Pancreas (tissue), 10 donors: Measurements from ENCODE around the gene RGPD6. TPM values are rescaled to one million over a fixed set of nuclear protein-coding genes. Genes with fewer than 3 reads are reported as not detected.
A peak's percentile ranks its signal among the peaks of the same experiment; 100 is the strongest.
"Not testable (repeated sequence)": the region's sequence is repeated elsewhere in the genome, so short reads cannot be mapped to it uniquely, and the experiment has no call there.

ENCODE experiments used
- ATAC-seq, 4 donors: fragments of 200-7000 bp; cut with Tn5 transposase; one replicate each; pipeline versions ENCODE4 v1.8.0 to v1.9.1; 2020; ENCODE audit warnings: mild to moderate bottlenecking in 4 of 4, moderate library complexity in 4 of 4
- DNase-seq, 6 donors: peaks; one replicate each; pipeline ENCODE4 v3.0.0-alpha.2; 2020
- FAIRE-seq: peaks from 2 replicates; lab custom pipeline; 2012; peaks lifted over from hg19 to GRCh38; lab: Jason Lieb, UNC
- H3K27ac ChIP-seq, 4 donors: fragments of 200-600 bp; sonication (generic); 1 replicate in 3 of 4; 2 replicates in 1 of 4; pipeline versions ENCODE4 v1.5.0 to v1.8.0; 2020
- H3K27me3 ChIP-seq, 4 donors: fragments of 200-600 bp; one replicate each; pipeline ENCODE4 v1.8.0; 2021
- H3K36me3 ChIP-seq, 3 donors: fragments of 200-600 bp; sonication (generic) in 1 of 3; one replicate each; pipeline versions ENCODE4 v1.5.0 to v1.8.0; 2020 to 2021
- H3K4me1 ChIP-seq, 3 donors: fragments of 200-600 bp; one replicate each; pipeline ENCODE4 v1.8.0; 2021
- H3K4me3 ChIP-seq, 4 donors: fragments of 200-600 bp; sonication (generic) in 2 of 4; one replicate each; pipeline versions ENCODE4 v1.5.0 to v1.8.0; 2020 to 2021
- H3K9me3 ChIP-seq, 4 donors: fragments of 200-600 bp; one replicate each; pipeline ENCODE4 v1.8.0; 2021
- WGBS, 2 donors: extraction: QIAGEN DNeasy Blood & Tissue Kit; methylation state at CpG; one replicate each; pipeline ENCODE4 v1.1.7; 2013; 5-methylcytosine and 5-hydroxymethylcytosine counted together
- intact Hi-C, 3 donors: fragments of 100-400 bp; cut with DNase I; formaldehyde crosslinking; loops; one replicate each; pipeline versions ENCODE4 v1.11.1 to v1.14.2; 2022
- polyA plus RNA-seq, 2 donors: library from polyadenylated mRNA; stranded (reverse); fragments of 200-250 nt; gene quantifications; one replicate each; pipeline ENCODE4 v1.2.3, GENCODE V29; 2013
- total RNA-seq, 6 donors: library from RNA; stranded (reverse); fragmentation: NEBNext Ultra II Directional in 4 of 6; extraction: Animal tissue kit (Norgen Biotek cat#: 25700) in 4 of 6; gene quantifications; one replicate each; pipeline versions ENCODE4 v1.2.1 to v1.2.4, GENCODE V29; 2021 to 2023
- donor health status: healthy with polysubstance abuse.
- donor health status: DM: no; HTN: no; CAD: no; lungs with moderate emphysema.
- donor health status: DM: no; HTN: no; CAD: no.
- donor health status: control.
- donor health status: control.
- donor health status: Bipolar disorder and iron deficiency.
- donor health status: DM: yes; HTN: yes; CAD: no.
- donor health status: DM: no; HTN: no; CAD: no.
- donor health status: DM: no; HTN: no; CAD: no.
- donor health status: DM: yes; HTN: yes; CAD: no.

Gene RGPD6
- total and polyA plus RNA-seq, 8 donors = 7.2 to 30.2 (median 12.3) TPM

GRCh38 chr2:110476952-110477351, 100.1 kb downstream of the RGPD6 start:
- H3K36me3 ChIP-seq, H3K27ac ChIP-seq, DNase-seq, H3K4me3 ChIP-seq, H3K27me3 ChIP-seq, H3K9me3 ChIP-seq, FAIRE-seq, H3K4me1 ChIP-seq, intact Hi-C loops: not testable (repeated sequence)
- no CpG with 5 or more reads among the region's 6 CpGs for WGBS, 2 donors
- peak; percentile 30 to 49 (median 40) for ATAC-seq

- H3K27me3 ChIP-seq, H3K4me3 ChIP-seq, H3K9me3 ChIP-seq, ATAC-seq, H3K27ac ChIP-seq, FAIRE-seq, H3K4me1 ChIP-seq, DNase-seq, H3K36me3 ChIP-seq, intact Hi-C loops: not testable (repeated sequence)
- no CpG with 5 or more reads among the region's 3 CpGs for WGBS, 2 donors
These were observed 101.2 kb downstream of the RGPD6 start for GRCh38 chr2:110475627-110476359.

- H3K36me3 ChIP-seq, H3K4me3 ChIP-seq, H3K4me1 ChIP-seq, FAIRE-seq, H3K9me3 ChIP-seq, DNase-seq, intact Hi-C loops, ATAC-seq, H3K27me3 ChIP-seq, H3K27ac ChIP-seq: not testable (repeated sequence)
- WGBS, 2 donors = no CpG with 5 or more reads among the region's 4 CpGs
These were observed 102.1 kb downstream of the RGPD6 start for GRCh38 chr2:110474898-110475297.

GRCh38 chr2:110473059-110473358, 104.0 kb downstream of the RGPD6 start:
- H3K36me3 ChIP-seq, intact Hi-C loops, H3K9me3 ChIP-seq, DNase-seq, H3K27me3 ChIP-seq, H3K27ac ChIP-seq, H3K4me3 ChIP-seq, FAIRE-seq, H3K4me1 ChIP-seq: not testable (repeated sequence)
- WGBS, 2 donors = no CpG with 5 or more reads among the region's 3 CpGs
- ATAC-seq = peak; percentile 11 to 40 (median 28)

GRCh38 chr2:110472171-110473058, 104.6 kb downstream of the RGPD6 start, which contains the start of gene LIMS4:
Gene LIMS4 (minus strand): TSS chr2:110472816. CDS start chr2:110472778, 38 bp downstream.
- not testable (repeated sequence) for FAIRE-seq

GRCh38 chr2:110468921-110469320, 108.1 kb downstream of the RGPD6 start:
- FAIRE-seq, H3K4me3 ChIP-seq, DNase-seq, H3K36me3 ChIP-seq, H3K9me3 ChIP-seq, intact Hi-C loops, H3K27me3 ChIP-seq, H3K27ac ChIP-seq, ATAC-seq, H3K4me1 ChIP-seq: not testable (repeated sequence)
- no CpG with 5 or more reads among the region's 7 CpGs for WGBS, 2 donors

More at GRCh38 chr2:110472171-110473058, 104.6 kb downstream of the RGPD6 start, which contains the start of gene LIMS4:
- no CpG with 5 or more reads among the region's 29 CpGs for WGBS, 2 donors
- H3K9me3 ChIP-seq, DNase-seq, H3K4me1 ChIP-seq, H3K27ac ChIP-seq, H3K27me3 ChIP-seq, H3K36me3 ChIP-seq, H3K4me3 ChIP-seq, intact Hi-C loops: not testable (repeated sequence)
- ATAC-seq = peak; percentile 86 to 94 (median 90)

- DNase-seq, intact Hi-C loops, H3K9me3 ChIP-seq, H3K27me3 ChIP-seq, H3K27ac ChIP-seq, H3K36me3 ChIP-seq, H3K4me3 ChIP-seq, H3K4me1 ChIP-seq, FAIRE-seq: not testable (repeated sequence)
- WGBS, 2 donors = no CpG with 5 or more reads among the region's 8 CpGs
- peak in 3 of 4 donors; percentile 77 to 91 (median 78) for ATAC-seq
These were observed 111.7 kb downstream of the RGPD6 start for GRCh38 chr2:110465312-110465711.

Other genes with a start within 250 kb of the RGPD6 start
- 1 to 10 TPM in 5 of 6 donors, under 1 TPM in 1; 0.63 to 4.6 (median 3.2) TPM for gene LIMS4, start 104.4 kb downstream of the RGPD6 start, total RNA-seq
- gene LIMS4, start 104.4 kb downstream of the RGPD6 start, polyA plus RNA-seq = 1 to 10 TPM; 2.7 to 2.9 TPM
- gene BUB1, start 100.8 kb upstream of the RGPD6 start, total RNA-seq = 1 to 10 TPM in 1 of 6 donors, under 1 TPM in 4, not detected in 1; 0.04 to 1.4 (median 0.82) TPM
- under 1 TPM; 0.11 to 0.12 TPM for gene BUB1, start 100.8 kb upstream of the RGPD6 start, polyA plus RNA-seq
- gene ACOXL, start 155.4 kb upstream of the RGPD6 start, total RNA-seq = under 1 TPM in 4 of 6 donors, not detected in 2; 0.06 to 0.31 (median 0.12) TPM
- gene ACOXL, start 155.4 kb upstream of the RGPD6 start, polyA plus RNA-seq = under 1 TPM; 0.27 to 0.75 TPM